HG02588 (cell line): ENCODE data around the gene KRT5.
"Not testable (repeated sequence)": the region's sequence is repeated elsewhere in the genome, so short reads cannot be mapped to it uniquely, and the experiment has no call there.

ENCODE experiments used
- ATAC-seq: cut with Tn5 transposase; IDR thresholded peaks from one replicate; pipeline ENCODE4 v1.9.1; 2021; ENCODE audit warnings: mild to moderate bottlenecking, moderate library complexity; ENCODE audit not compliant: unreplicated experiment

The KRT5 gene

GRCh38 chr12:52496590-52497071 lies 23.6 kb downstream of the KRT5 start:
- ATAC-seq, result no peak

DNA sequence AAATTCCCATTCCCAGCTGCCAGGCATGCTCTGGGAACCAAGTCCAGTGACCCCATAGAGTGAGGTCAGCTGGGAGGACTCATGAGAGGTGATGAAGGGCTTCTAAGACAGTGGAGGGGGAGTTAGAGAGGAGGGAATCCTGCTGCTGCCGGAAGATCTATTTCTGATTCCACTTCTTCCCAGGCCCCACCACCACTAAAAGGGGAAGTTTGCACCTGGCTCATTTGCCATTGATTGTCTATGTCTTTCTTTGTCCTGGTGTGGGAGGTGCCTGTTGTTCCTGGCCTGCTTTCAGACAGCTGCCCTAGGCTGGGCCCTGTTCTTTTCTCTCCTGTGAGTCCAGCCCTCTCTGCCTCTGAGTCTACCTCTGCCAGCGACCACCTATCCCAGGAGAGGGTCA lies 24.1 kb downstream of the KRT5 start:
- ATAC-seq, result no peak

DNA sequence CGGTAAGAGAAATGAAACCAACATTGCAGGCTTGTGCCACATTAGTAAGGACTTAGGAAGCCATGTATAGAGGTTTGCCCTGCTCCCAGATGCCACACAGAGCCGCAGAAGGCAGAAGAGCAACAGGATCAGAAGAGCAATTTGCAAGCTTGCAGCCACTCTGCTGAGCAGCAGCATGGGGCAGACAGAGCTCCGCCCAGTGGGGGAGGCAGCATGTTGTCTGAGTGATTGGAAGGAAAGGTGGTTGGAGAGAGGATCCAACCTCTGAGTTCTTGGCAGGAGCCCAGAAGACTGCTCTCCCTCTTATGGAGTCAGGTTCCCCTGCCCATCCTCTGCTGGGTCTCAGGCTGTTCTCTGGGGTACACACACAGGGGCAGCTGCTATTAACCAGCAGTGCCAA lies 24.8 kb downstream of the KRT5 start:
- ATAC-seq, result no peak

GRCh38 chr12:52494518-52494917 lies 25.7 kb downstream of the KRT5 start:
- ATAC-seq, result no peak

DNA sequence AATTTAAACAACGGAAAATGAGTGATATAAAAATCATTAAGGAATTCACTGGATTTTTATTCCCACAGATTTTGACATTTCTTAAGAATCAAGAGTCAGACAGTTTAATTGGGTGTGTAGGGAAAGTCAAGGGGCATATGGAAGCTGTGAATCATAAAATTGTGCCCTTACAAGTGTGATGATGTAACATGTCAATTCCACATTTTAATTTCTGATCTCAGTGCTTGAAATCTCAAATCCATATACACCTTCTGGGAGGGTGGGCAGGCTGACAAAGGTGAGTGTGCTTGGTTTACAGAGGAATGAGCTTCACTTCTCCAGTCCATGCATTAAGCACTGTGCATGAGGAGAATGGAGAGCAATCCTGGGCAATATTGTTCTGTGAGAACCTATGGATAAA lies 26.1 kb downstream of the KRT5 start:
- no peak for ATAC-seq

DNA sequence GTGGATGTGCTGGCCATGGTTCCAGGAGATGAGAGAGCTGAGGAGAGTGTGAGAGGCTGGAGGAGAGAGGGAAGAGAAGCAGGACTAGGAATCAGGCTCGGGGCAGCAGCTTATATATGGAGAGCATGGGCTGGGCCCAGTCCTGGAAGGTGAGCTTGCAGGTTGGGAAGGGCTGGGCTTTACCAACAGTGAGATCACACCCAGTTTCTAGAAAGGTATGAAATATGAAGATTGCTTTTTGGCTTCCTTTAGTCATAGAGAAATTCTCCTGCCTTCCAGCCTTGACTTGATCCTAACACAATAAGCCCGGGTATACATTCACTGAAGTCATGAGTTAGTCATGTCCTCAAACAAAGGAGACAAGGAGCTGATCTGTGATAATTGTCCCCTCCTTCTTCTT lies 27.0 kb downstream of the KRT5 start, which contains the start of gene KRT6A:
Gene KRT6A (minus strand): TSS at position 86 of the 400 bp plus-strand sequence. CDS start 69 bp downstream, at position 17.
- no peak for ATAC-seq

DNA sequence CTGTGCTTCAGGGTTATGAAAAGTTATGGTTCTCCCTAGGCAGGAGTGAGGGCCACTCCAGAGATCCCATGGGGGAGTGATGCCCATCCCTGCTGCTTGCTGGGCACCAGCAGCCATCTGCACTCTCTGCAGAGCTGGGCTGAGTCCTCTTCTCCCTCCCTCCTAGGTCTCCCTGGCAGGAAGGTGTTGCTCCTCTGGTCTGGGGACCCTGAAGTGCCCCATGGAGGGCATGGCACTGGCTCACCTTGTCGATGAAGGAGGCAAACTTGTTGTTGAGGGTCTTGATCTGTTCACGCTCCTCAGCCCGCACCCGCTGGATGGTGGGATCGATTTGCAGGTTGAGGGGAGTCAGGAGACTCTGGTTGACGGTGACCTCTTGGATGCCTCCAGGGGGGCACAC lies 27.8 kb downstream of the KRT5 start:
- ATAC-seq, result not testable (repeated sequence)

DNA sequence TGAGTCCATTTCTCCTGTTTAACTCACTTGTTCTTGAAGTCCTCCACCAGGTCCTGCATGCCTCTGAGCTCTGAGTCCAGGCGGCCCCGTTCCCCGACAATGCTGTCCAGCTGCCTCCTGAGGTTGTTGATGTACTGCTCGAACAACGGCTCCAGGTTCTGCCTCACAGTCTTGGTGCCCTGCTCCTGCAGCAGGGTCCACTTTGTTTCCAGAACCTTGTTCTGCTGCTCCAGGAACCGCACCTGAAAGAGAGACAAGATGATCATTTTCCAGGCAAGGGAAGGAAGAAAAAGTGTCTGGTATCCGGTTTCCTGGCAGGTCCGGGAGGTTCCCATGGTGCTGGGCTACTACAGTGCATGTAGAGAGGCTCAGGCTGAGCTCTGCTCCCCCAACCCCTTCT lies 28.7 kb downstream of the KRT5 start:
- ATAC-seq, result not testable (repeated sequence)

DNA sequence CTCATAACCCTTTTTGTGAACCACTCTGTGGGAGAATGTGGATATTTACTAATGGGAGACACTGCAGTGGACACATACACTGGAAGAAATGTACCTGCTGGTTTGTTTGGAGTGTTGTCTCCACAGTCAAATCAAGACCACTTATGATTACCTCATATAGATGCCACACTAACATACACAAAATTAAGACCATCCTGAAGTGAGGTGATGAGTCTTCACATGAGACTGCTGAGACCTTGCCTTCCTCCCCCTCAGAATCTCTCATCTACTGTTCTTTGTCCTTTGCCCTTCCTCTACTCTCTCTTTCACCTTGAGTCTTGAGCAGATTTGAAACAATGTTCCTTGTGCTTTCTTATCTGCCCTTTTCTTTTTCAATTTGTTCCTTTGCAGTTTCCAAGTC lies 31.5 kb downstream of the KRT5 start:
- ATAC-seq, result no peak

GRCh38 chr12:52487744-52488443 lies 32.3 kb downstream of the KRT5 start:
- ATAC-seq, result not testable (repeated sequence)

DNA sequence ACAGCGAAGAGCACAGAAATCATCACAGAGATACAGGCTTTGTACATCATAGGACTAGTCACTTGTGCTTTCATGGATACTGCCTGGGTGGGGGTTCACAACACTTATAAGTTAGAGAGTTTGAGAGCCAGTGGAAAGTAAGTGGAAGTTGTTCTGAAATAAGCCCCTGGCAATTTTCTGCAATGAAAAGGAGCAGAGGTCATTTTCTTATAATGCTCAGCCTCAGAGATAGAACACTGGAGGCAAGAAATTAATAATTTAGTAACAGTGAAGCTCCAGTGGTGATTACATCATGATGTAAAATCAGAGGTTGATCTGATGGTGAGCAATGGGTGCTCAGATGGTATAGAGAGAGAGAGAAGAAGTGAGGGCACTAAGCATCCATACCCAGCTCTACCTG lies 33.0 kb downstream of the KRT5 start:
- ATAC-seq, result no peak

DNA sequence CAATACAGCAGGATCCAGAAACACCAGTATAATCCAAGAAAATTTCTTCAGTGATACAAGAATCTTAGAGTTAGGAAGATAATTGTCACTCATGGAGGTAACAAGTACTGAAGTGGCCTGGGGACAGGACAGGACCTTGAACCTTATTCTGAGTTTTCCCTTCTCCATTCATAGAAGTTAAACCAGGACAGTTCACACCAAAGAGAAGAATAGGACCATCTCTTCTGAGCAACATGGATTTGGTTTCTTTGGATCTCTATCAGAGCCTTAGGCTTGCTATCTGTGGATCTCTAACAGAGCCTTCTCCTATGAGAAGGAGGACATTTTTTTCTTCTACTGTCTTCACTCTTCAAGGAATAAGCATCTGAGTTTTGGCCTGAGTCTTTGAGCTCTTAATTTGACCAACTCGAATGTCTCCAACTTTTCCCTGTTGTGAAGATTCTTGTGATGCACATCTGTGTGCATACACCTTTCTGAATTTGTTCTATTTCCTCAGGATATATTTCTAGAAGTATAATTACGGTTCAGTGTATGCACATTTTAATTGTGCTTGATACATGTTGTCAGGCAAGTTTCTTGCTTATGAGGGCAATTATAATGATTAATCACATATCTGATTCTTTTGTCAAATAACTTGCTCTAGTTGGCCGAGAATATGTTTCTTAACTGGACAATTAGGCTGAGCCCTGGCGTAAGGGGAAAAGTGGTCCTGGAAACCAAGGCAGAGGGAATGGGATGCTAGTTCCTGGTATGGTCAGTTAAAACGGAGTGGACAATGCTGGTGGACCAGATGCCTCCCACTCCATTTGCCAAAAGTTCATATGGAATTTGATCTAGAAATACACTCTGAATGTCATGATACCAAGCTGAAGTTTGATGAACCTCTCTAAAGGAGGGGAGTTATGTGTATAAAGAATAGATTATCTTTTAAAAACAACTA lies 33.8 kb downstream of the KRT5 start:
- no peak for ATAC-seq

GRCh38 chr12:52480073-52480472 lies 40.1 kb downstream of the KRT5 start:
- no peak for ATAC-seq

DNA sequence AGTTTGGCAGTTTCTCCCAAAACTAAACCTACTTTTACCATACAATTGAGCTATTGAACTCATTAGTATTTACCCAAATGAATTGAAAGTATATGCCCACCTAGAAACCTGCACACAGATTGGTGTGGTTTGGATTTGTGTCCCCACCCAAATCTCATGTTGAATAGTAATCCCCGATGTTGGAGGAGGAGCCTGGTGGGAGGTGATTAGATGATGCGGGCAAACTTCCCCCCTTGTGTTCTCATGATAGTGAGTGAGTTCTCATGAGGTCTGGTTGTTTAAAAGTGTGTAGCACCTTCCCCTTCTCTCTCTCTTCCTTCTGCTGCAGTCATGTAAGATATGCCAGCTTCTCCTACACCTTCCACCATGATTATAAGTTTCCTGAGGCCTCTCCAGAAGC lies 42.5 kb downstream of the KRT5 start:
- no peak for ATAC-seq

GRCh38 chr12:52474212-52474611 lies 46.0 kb downstream of the KRT5 start:
- no peak for ATAC-seq

- no peak for ATAC-seq
Observed at GRCh38 chr12:52473768-52474167, 46.4 kb downstream of the KRT5 start, which contains the start of gene KRT6C. KRT6C (minus strand) TSS chr12:52473805; CDS start chr12:52473737, 68 bp downstream.

GRCh38 chr12:52469853-52470252 lies 50.3 kb downstream of the KRT5 start:
- ATAC-seq, result no peak

- ATAC-seq, result no peak
Observed at GRCh38 chr12:52464897-52465296, 55.3 kb downstream of the KRT5 start.
